ENCODE data around the gene XNDC1N.

The XNDC1N gene

DNA sequence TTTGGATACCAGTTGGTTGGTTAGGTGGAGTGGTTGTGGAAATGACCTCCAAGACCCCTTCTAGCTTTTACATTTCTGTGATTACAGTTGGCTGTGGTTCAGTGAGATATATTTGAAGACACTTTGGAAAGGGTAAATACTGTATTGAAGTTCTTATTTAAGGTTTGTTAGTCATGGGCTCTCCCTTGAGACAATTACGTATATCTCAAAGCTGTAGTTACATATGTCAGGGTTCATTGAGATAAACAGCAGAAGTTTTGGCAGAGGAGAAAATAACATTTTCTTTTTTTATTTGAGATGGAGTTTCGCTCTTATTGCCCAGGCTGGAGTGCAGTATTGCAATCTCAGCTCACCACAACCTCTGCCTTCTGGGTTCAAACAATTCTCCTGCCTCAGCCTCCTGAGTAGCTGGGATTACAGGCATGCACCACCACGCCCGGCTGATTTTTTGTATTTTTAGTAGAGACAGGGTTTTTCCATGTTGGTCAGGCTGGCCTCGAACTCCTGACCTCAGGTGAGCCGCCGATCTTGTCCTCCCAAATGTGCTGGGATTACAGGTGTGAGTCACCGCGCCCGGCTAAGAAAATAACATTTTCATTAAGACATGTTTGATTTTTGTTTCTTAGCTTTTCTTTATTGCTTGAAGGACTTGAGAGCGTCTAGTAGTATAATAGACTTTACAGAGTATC lies 2.3 kb upstream of the XNDC1N start:
- Histone ChIP-seq H3K4ac (ENCODE audit: low read depth, low read length) (no peak overlapping the region), H3K79me2 (ENCODE audit: control insufficient read depth, insufficient read depth, low read length) (peaks cover 47% of the 10 kb centered on the region), H3K23ac (ENCODE audit: low read length) (no peak overlapping the region), H3K9ac (ENCODE audit: low read length) (no peak overlapping the region), H3K56ac (ENCODE audit: low read length) (no peak overlapping the region), H4K8ac (ENCODE audit: low read depth, low read length) (no peak overlapping the region), H2BK15ac (replicated peaks; ENCODE audit: low read depth) (no peak overlapping the region), H3K79me1 (ENCODE audit: low read length) (peaks cover 28% of the 10 kb centered on the region), H2AK5ac (ENCODE audit: low read length) (no peak overlapping the region), H3K4me3 (ENCODE audit: low read length) (no peak overlapping the region), H3K27ac (ENCODE audit: low read depth, low read length) (no peak overlapping the region), H3K27me3 (ENCODE audit: insufficient read depth, low read length, poor library complexity) (no peaks in the 10 kb centered on the region), H4K5ac (ENCODE audit: low read length) (no peak overlapping the region), H3K4me2 (ENCODE audit: low read length) (no peak overlapping the region), H3K36me3 (ENCODE audit: control insufficient read depth, insufficient read depth, low read length) (no peaks in the 10 kb centered on the region), H3K18ac (ENCODE audit: low read length) (no peak overlapping the region), H2BK5ac (ENCODE audit: low read length) (no peak overlapping the region), H3K4me1 (ENCODE audit: control insufficient read depth, low read depth, low read length) (peaks cover 5% of the 10 kb centered on the region), H2BK120ac (ENCODE audit: low read depth, low read length) (no peak overlapping the region)
- no peak for DNase-seq
- WGBS (ENCODE audit: extremely low coverage, insufficient coverage, low lambda C conversion rate): no CpG with 5 or more reads among the region's 11 CpGs

DNA sequence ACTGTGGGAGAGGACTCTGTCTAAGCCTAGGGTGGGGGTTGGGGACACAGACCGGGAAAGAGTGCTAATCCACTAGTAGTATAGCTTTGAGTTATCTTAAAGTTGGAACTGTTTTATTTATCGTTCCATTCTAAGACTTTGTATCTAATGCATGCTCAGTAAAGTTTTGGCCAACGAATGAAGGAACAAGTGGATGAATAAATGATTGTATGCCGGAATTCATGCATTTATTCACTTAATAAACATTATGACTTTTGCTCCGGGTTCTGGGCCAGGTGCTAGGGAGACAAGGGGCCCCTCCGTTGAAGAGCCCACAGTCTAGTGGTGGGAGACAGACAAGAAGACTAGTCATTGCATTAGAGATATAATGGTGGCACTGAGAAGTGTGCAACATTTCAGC lies 1.1 kb upstream of the XNDC1N start:
- Histone ChIP-seq H3K18ac (ENCODE audit: low read length) (no peak overlapping the region), H3K36me3 (ENCODE audit: control insufficient read depth, insufficient read depth, low read length) (no peaks in the 10 kb centered on the region), H3K9ac (ENCODE audit: low read length) (peak overlapping the region; percentile 98), H4K8ac (ENCODE audit: low read depth, low read length) (no peak overlapping the region), H2AK5ac (ENCODE audit: low read length) (no peak overlapping the region), H3K23ac (ENCODE audit: low read length) (peak overlapping the region; percentile 51), H2BK120ac (ENCODE audit: low read depth, low read length) (no peak overlapping the region), H3K4me1 (ENCODE audit: control insufficient read depth, low read depth, low read length) (peaks cover 5% of the 10 kb centered on the region), H3K4me3 (ENCODE audit: low read length) (peak overlapping the region; percentile 99), H3K4me2 (ENCODE audit: low read length) (peak overlapping the region; percentile 82), H3K79me2 (ENCODE audit: control insufficient read depth, insufficient read depth, low read length) (peaks cover 44% of the 10 kb centered on the region), H3K4ac (ENCODE audit: low read depth, low read length) (no peak overlapping the region), H3K79me1 (ENCODE audit: low read length) (peaks cover 28% of the 10 kb centered on the region), H3K27ac (ENCODE audit: low read depth, low read length) (no peak overlapping the region), H3K27me3 (ENCODE audit: insufficient read depth, low read length, poor library complexity) (no peaks in the 10 kb centered on the region), H2BK5ac (ENCODE audit: low read length) (no peak overlapping the region), H2BK15ac (replicated peaks; ENCODE audit: low read depth) (no peak overlapping the region), H3K56ac (ENCODE audit: low read length) (peak overlapping the region; percentile 99), H4K5ac (ENCODE audit: low read length) (no peak overlapping the region)
- no CpG with 5 or more reads among the region's 6 CpGs for WGBS (ENCODE audit: extremely low coverage, insufficient coverage, low lambda C conversion rate)
- DNase-seq: no peak

DNA sequence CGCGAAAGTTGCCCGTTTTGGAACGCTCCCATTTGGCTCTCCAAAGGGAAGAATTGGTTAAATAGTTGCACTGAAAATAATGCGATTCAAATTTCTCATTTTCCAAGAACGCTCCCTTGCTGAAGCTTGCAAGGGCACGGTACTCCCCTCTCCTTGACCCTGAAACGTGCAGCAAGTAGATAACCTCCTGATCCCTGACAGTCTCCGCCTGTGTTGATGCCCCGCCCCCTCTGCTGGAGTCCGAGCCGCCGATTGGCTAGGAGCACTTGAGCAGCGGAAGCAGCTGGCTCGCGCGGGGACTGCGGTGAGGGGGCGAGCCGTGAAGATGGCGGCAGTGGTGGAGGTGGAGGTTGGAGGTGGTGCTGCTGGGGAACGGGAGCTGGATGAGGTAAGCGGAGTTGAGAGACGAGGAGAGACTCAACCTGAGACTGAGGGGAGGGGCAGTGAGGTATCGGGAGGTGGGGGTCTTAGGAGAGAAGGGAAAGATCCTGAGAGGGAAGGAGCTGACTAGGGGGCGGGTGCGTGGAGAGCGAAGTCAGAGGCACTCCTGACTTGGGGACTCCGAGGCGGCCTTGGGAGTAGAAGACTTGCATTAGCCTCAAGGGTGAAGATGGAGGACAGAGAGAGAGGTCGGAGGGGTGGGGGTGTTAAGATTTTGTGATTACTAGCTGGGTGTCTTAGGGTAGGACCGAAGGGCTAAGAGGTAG lies 496 bp upstream of the XNDC1N start, which contains the start of gene RNF121:
TSS of gene RNF121 (plus strand) at position 310 of the 707 bp plus-strand sequence. CDS start at position 326, 16 bp downstream.
- Histone ChIP-seq H3K18ac (ENCODE audit: low read length) (peak within 1 kb of the TSS; percentile 53), H3K27ac (ENCODE audit: low read depth, low read length) (peak within 1 kb of the TSS; percentile 47), H2BK5ac (ENCODE audit: low read length) (peak within 1 kb of the TSS; percentile 95), H3K56ac (ENCODE audit: low read length) (peak within 1 kb of the TSS; percentile 99), H3K4me3 (ENCODE audit: low read length) (peak within 1 kb of the TSS; percentile 99), H3K9ac (ENCODE audit: low read length) (peak within 1 kb of the TSS; percentile 98), H3K79me1 (ENCODE audit: low read length) (peaks cover 24% of the 10 kb centered on the region), H3K23ac (ENCODE audit: low read length) (peak within 1 kb of the TSS; percentile 51), H4K8ac (ENCODE audit: low read depth, low read length) (no peak within 1 kb of the TSS), H3K4ac (ENCODE audit: low read depth, low read length) (peak within 1 kb of the TSS; percentile 1), H3K4me2 (ENCODE audit: low read length) (peak within 1 kb of the TSS; percentile 95), H3K4me1 (ENCODE audit: control insufficient read depth, low read depth, low read length) (peaks cover 5% of the 10 kb centered on the region), H3K27me3 (ENCODE audit: insufficient read depth, low read length, poor library complexity) (no peaks in the 10 kb centered on the region), H2BK15ac (replicated peaks; ENCODE audit: low read depth) (no peak within 1 kb of the TSS), H2BK120ac (ENCODE audit: low read depth, low read length) (no peak within 1 kb of the TSS), H3K36me3 (ENCODE audit: control insufficient read depth, insufficient read depth, low read length) (no peaks in the 10 kb centered on the region), H2AK5ac (ENCODE audit: low read length) (no peak within 1 kb of the TSS), H4K5ac (ENCODE audit: low read length) (no peak within 1 kb of the TSS), H3K79me2 (ENCODE audit: control insufficient read depth, insufficient read depth, low read length) (peaks cover 39% of the 10 kb centered on the region)
- peak; percentile 98 for DNase-seq
- WGBS (ENCODE audit: extremely low coverage, insufficient coverage, low lambda C conversion rate): no CpG with 5 or more reads among the region's 32 CpGs

DNA sequence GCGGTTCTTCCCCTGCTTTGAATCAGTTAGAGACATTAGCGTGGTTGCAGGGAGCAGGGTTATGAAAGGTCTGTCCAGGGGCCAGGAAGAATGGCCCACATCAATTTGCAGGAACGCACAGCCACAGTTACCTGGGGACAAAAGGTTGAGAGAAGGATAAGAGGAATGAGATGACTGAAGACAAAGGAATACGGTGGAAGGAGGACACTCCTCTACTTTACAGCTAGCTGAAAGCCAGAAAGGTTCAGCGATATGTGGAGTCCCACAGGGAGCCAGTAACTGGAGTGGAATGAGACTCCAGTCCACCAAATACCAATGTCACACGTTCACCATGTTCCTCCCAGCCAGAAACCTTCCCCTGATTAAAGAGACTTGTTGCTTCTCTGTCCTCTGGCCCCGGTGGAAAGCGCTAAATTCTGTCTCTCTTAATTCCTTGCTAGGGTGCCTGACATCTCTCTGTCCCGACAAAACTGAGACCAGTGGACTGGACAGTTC lies 10.7 kb downstream of the XNDC1N start:
- H3K4me1 ChIP-seq (ENCODE audit: control insufficient read depth, low read depth, low read length): no peaks in the 10 kb centered on the region
- no peak overlapping the region for H2BK5ac ChIP-seq (ENCODE audit: low read length)
- H3K23ac ChIP-seq (ENCODE audit: low read length): no peak overlapping the region
- H3K56ac ChIP-seq (ENCODE audit: low read length): no peak overlapping the region
- no peak overlapping the region for H3K4me2 ChIP-seq (ENCODE audit: low read length)
- H3K4me3 ChIP-seq (ENCODE audit: low read length): no peak overlapping the region
- H3K4ac ChIP-seq (ENCODE audit: low read depth, low read length): no peak overlapping the region
- no peaks in the 10 kb centered on the region for H3K27me3 ChIP-seq (ENCODE audit: insufficient read depth, low read length, poor library complexity)
- H3K79me2 ChIP-seq (ENCODE audit: control insufficient read depth, insufficient read depth, low read length): no peaks in the 10 kb centered on the region
- H4K5ac ChIP-seq (ENCODE audit: low read length): no peak overlapping the region
- H3K79me1 ChIP-seq (ENCODE audit: low read length): no peaks in the 10 kb centered on the region
- no peak overlapping the region for H4K8ac ChIP-seq (ENCODE audit: low read depth, low read length)
- no CpG with 5 or more reads among the region's 9 CpGs for WGBS (ENCODE audit: extremely low coverage, insufficient coverage, low lambda C conversion rate)
- H2BK15ac ChIP-seq (replicated peaks; ENCODE audit: low read depth): no peak overlapping the region
- no peak overlapping the region for H2AK5ac ChIP-seq (ENCODE audit: low read length)
- H2BK120ac ChIP-seq (ENCODE audit: low read depth, low read length): no peak overlapping the region
- H3K27ac ChIP-seq (ENCODE audit: low read depth, low read length): no peak overlapping the region
- no peak overlapping the region for H3K9ac ChIP-seq (ENCODE audit: low read length)
- no peaks in the 10 kb centered on the region for H3K36me3 ChIP-seq (ENCODE audit: control insufficient read depth, insufficient read depth, low read length)
- no peak for DNase-seq
- no peak overlapping the region for H3K18ac ChIP-seq (ENCODE audit: low read length)

DNA sequence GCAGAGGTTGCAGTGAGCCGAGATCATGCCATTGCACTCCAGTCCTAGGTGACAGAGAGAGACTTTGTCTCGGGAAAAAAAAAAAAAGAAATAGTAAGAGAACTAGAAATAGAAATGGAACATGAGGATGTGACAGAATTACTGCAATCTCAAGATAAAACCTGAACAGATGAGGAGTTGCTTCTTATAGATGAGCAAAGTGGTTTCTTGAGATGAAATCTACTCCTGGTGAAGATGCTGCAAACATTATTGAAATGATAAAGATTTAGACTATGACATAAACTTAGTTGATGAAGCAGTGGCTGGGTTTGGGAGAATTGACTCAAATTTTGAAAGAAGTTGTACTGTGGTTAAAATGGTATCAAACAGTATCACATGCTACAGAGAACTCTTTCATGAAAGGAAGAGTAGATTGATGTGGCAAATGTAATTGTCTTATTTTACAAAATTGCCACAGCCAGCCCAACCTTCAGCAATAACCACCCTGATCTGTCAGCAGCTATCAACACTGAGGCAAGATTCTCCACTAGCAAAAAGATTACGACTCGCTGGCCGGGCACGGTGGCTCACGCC lies 13.7 kb downstream of the XNDC1N start:
- Histone ChIP-seq H4K8ac (ENCODE audit: low read depth, low read length) (no peak overlapping the region), H2BK15ac (replicated peaks; ENCODE audit: low read depth) (no peak overlapping the region), H2BK5ac (ENCODE audit: low read length) (no peak overlapping the region), H3K56ac (ENCODE audit: low read length) (no peak overlapping the region), H3K4ac (ENCODE audit: low read depth, low read length) (no peak overlapping the region), H2AK5ac (ENCODE audit: low read length) (no peak overlapping the region), H3K4me1 (ENCODE audit: control insufficient read depth, low read depth, low read length) (no peaks in the 10 kb centered on the region), H3K9ac (ENCODE audit: low read length) (no peak overlapping the region), H3K79me1 (ENCODE audit: low read length) (no peaks in the 10 kb centered on the region), H3K4me3 (ENCODE audit: low read length) (no peak overlapping the region), H2BK120ac (ENCODE audit: low read depth, low read length) (no peak overlapping the region), H3K27ac (ENCODE audit: low read depth, low read length) (no peak overlapping the region), H4K5ac (ENCODE audit: low read length) (no peak overlapping the region), H3K23ac (ENCODE audit: low read length) (no peak overlapping the region), H3K36me3 (ENCODE audit: control insufficient read depth, insufficient read depth, low read length) (no peaks in the 10 kb centered on the region), H3K4me2 (ENCODE audit: low read length) (no peak overlapping the region), H3K18ac (ENCODE audit: low read length) (no peak overlapping the region), H3K27me3 (ENCODE audit: insufficient read depth, low read length, poor library complexity) (no peaks in the 10 kb centered on the region), H3K79me2 (ENCODE audit: control insufficient read depth, insufficient read depth, low read length) (no peaks in the 10 kb centered on the region)
- no CpG with 5 or more reads among the region's 7 CpGs for WGBS (ENCODE audit: extremely low coverage, insufficient coverage, low lambda C conversion rate)
- no peak for DNase-seq

All from mesendoderm (in vitro differentiated cells).